ENCODE measurements around the gene FPR2. TPM values are rescaled to one million over a fixed set of nuclear protein-coding genes. Genes with fewer than 3 reads are reported as not detected.
"Not testable (repeated sequence)": the region's sequence is repeated elsewhere in the genome, so short reads cannot be mapped to it uniquely, and the experiment has no call there.

FPR2 gene
- total RNA-seq, 2 experiments from 2014 or later, result not detected

DNA sequence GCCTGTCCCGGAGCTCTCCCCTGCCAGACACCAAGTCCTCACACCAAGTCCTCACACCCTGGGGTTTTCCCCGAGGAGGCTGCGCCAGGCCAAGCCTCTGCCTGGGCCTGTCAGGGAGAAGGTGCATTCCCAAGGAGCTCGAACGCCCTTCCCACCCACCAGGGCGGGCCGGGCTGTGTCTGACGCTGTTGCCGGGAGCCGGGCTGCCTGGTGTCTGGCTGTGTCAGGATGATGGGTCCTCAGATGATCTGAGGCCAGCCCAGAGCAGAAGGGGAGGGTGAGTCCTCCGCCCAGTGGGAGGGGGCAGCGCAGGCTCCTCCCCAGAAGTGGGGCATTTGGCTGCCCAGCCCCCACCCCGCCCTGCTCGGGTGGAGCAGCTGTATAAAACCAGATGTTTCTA, 34.9 kb upstream of the FPR2 start:
- ChIA-PET CTCF (no interaction called here), POLR2A (no interaction called here)
- ATAC-seq, result no peak
- H3K9me3 Mint-ChIP-seq (ENCODE audit: low read depth), result peaks cover 5% of the 10 kb centered on the region
- no peak overlapping the region for H3K27ac Mint-ChIP-seq
- H3K27me3 Mint-ChIP-seq, result peaks cover 38% of the 10 kb centered on the region
- no peak overlapping the region for H3K4me3 Mint-ChIP-seq
- H3K36me3 Mint-ChIP-seq (ENCODE audit: low read depth), result peaks cover 2% of the 10 kb centered on the region
- intact Hi-C loops (cut with DNase I, micrococcal nuclease), result no loop called here
- H3K4me1 Mint-ChIP-seq, result no peaks in the 10 kb centered on the region
- no peak for DNase-seq

DNA sequence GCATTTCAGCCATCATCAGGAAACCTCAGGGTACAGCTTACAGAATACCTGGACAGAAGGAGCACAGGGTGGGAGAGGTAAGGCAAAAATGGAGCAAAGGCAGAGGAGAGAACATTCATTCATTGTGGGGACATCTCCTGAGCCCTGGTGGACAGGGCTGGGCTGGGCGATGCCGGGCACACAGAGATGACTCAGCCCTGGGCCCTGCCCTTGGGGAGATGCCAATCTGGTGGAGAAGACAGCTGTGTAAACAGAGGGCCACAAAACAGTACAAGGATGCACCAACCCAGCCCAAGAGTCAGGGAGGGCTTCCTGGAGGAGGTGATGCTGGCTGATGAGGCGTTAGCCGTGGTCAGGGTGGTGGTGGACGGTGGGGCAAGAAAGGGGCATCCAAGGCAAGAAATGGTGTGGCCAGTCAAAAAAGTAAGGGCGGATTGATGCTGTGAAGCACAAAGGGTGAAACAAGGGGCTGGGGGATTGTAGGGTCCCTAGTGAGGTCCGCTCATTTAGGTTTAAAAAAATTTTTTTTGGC, 33.6 kb upstream of the FPR2 start:
- H3K27me3 Mint-ChIP-seq, result peaks cover 36% of the 10 kb centered on the region
- H3K4me1 Mint-ChIP-seq, result no peaks in the 10 kb centered on the region
- CTCF ChIA-PET, result interaction anchor here (1.2 kb wide), 1 partner anchor 70 kb away, joined by 3 read pairs; no protein-coding TSS in a partner anchor
- H3K4me3 Mint-ChIP-seq, result no peak overlapping the region
- DNase-seq, result no peak
- H3K9me3 Mint-ChIP-seq (ENCODE audit: low read depth), result peaks cover 5% of the 10 kb centered on the region
- H3K36me3 Mint-ChIP-seq (ENCODE audit: low read depth), result peaks cover 2% of the 10 kb centered on the region
- H3K27ac Mint-ChIP-seq, result no peak overlapping the region
- POLR2A ChIA-PET, result no interaction called here
- intact Hi-C loops (cut with DNase I, micrococcal nuclease), result no loop called here
- ATAC-seq, result no peak

DNA sequence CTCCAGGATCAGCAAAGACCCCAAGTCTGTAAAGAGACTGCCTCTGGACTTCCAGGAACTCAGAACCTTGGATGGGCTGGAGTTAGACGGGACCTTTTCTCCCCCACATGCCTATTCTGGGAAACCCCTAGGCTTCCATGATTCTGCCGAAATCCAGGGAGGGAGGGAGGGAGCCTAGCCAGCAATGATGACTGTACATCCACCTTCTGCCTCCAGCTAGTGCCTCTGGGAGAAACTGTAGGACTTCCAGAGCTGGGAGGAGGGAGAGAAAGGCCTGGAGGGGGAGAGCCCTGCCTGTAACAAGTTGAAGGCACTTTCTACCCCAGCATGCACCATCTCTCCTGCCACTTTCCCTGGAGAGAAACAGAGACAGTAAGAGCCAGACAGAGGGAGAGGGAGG, 31.2 kb upstream of the FPR2 start:
- Mint-ChIP-seq H3K9me3 (ENCODE audit: low read depth) (peaks cover 5% of the 10 kb centered on the region), H3K4me3 (no peak overlapping the region), H3K27me3 (peaks cover 24% of the 10 kb centered on the region), H3K27ac (no peak overlapping the region), H3K36me3 (ENCODE audit: low read depth) (peaks cover 2% of the 10 kb centered on the region), H3K4me1 (no peaks in the 10 kb centered on the region)
- no peak for ATAC-seq
- intact Hi-C loops (cut with DNase I, micrococcal nuclease), result no loop called here
- no peak for DNase-seq
- POLR2A ChIA-PET, result no interaction called here
- CTCF ChIA-PET, result interaction anchor here (0.7 kb wide), 1 partner anchor 70 kb away, joined by 3 read pairs; no protein-coding TSS in a partner anchor

DNA sequence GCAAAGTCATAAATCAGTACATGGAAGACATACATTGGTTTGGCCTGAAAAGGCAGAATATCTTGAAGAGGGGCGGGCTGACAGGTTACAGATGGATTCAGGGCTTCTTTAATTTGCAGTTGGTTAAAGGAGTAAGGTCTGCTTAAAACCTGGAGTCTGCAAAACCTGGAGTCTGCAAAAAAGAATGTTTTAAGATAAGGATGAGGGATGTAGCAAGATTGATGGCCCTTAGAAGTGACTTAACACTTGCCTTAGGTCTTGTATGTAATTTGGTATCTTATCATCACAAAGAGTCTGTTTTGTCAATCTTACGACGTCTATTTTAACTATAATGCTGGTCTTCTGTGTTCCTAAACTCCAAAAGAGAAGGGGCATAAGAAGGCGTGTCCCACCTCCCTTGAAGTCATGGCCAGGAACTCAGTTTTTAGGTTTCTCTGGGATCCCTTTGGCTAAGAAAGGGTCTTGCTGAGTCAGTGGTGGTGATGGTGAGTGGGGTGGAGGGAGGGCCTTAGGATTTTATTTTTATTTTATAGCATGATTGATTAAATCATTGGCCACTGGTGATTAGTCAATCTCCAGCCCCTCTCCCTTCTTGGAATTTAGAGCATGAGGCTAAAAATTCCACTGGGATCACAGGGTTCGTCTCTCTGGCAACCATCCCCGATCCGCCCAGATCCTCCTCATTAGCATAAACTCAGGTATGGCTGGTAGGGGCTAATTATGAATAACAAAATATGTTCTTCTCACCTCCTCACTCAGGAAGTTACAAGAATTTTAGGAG, 27.0 kb upstream of the FPR2 start:
- H3K9me3 Mint-ChIP-seq (ENCODE audit: low read depth), result peaks cover 5% of the 10 kb centered on the region
- no peak overlapping the region for H3K27ac Mint-ChIP-seq
- peaks cover 14% of the 10 kb centered on the region for H3K27me3 Mint-ChIP-seq
- intact Hi-C loops (cut with DNase I, micrococcal nuclease), result no loop called here
- no peak for DNase-seq
- POLR2A ChIA-PET, result no interaction called here
- CTCF ChIA-PET, result no interaction called here
- ATAC-seq, result no peak
- H3K4me1 Mint-ChIP-seq, result no peaks in the 10 kb centered on the region
- H3K36me3 Mint-ChIP-seq (ENCODE audit: low read depth), result peaks cover 2% of the 10 kb centered on the region
- no peak overlapping the region for H3K4me3 Mint-ChIP-seq

DNA sequence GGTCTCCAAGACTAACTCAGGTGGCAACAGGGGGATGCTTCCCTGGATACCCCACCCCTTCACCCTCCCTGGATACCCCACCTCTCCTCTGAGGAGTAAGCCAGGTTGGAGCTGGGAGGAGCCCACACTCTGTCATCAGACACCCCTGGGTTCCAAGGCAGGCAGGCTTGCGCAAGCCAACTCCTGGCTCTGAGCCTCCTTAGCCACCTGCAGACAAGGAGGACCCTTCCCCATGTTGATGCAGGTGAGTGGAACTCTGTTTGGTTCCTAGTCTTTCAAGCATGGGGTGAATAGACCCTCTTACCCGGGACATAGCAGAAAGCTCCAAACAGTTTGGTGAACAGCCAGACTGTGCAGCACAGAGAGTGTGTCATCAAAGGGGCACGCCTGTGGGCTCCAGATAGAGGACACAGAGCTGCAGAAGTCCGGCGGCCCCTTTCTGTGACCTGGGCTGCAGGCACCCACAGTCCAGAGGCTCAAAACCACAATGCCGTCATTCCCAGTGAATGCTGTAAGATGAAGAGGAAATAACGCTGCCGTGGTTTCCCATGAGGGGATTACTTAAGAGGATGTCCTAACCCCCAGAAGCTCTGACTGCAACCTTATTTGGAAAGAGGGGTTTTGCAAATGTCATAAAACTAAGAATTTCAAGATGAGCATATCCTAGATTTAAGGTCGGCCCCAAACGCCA, 25.1 kb upstream of the FPR2 start:
- intact Hi-C loops (cut with DNase I, micrococcal nuclease), result no loop called here

DNA sequence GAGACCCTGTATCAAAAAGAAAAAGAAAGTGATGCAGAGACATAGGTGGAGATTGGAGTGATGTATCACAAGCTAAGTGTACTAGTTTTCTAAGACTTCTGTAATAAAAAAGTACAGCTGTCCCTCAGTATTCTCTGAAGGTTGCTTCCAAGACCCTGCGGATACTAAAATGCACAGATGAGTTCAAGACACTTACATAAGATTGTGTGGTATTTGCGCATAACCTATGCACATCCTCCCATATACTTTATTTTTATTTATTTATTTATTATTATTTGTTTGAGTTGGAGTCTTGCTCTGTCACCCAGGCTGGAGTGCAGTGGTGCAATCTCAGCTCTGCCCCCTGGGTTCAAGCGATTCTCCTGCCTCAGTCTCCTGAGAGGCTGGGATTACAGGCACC, 23.6 kb upstream of the FPR2 start:
- H3K4me3 Mint-ChIP-seq, result no peak overlapping the region
- H3K36me3 Mint-ChIP-seq (ENCODE audit: low read depth), result no peaks in the 10 kb centered on the region
- POLR2A ChIA-PET, result no interaction called here
- H3K4me1 Mint-ChIP-seq, result no peaks in the 10 kb centered on the region
- DNase-seq (no peak), ATAC-seq (no peak)
- H3K27ac Mint-ChIP-seq, result no peak overlapping the region
- no peaks in the 10 kb centered on the region for H3K9me3 Mint-ChIP-seq (ENCODE audit: low read depth)
- H3K27me3 Mint-ChIP-seq, result peaks cover 14% of the 10 kb centered on the region
- intact Hi-C loops (cut with DNase I, micrococcal nuclease), result no loop called here
- CTCF ChIA-PET, result interaction anchor here (1.3 kb wide), 1 partner anchor 43 kb away, joined by 3 read pairs; no protein-coding TSS in a partner anchor

More for the DNA sequence above, 25.1 kb upstream of the FPR2 start:
- peaks cover 17% of the 10 kb centered on the region for H3K27me3 Mint-ChIP-seq
- no peak for DNase-seq
- H3K36me3 Mint-ChIP-seq (ENCODE audit: low read depth), result no peaks in the 10 kb centered on the region
- POLR2A ChIA-PET, result no interaction called here
- CTCF ChIA-PET, result no interaction called here
- H3K4me1 Mint-ChIP-seq, result no peaks in the 10 kb centered on the region
- no peak overlapping the region for H3K4me3 Mint-ChIP-seq
- peaks cover under 1% of the 10 kb centered on the region for H3K9me3 Mint-ChIP-seq (ENCODE audit: low read depth)
- no peak for ATAC-seq
- no peak overlapping the region for H3K27ac Mint-ChIP-seq

DNA sequence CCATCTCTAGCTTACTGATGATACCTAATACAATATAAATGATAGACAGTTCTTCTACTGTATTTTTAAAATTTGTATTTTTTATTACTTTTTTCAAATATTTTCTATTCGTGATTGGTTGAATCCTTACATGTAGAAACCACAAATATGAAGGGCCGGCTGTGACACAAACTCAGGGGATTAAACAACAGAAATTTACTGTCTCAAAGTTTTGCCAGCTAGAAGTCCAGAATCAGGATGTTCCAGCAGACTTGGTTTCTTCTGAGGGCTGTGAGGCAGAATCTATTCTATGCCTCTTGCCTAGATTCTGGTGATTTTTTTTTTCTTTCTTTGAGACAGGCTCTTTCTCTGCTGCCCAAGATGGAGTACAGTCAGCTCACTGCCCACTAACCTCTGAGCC, 23.1 kb upstream of the FPR2 start:
- CTCF ChIA-PET, result interaction anchor here (0.6 to 1.3 kb wide), 3 partner anchors 43 to 954 kb away, joined by 3 read pairs; no protein-coding TSS in a partner anchor
- no peaks in the 10 kb centered on the region for H3K9me3 Mint-ChIP-seq (ENCODE audit: low read depth)
- POLR2A ChIA-PET, result no interaction called here
- H3K4me3 Mint-ChIP-seq, result no peak overlapping the region
- intact Hi-C loops (cut with DNase I, micrococcal nuclease), result no loop called here
- H3K27ac Mint-ChIP-seq, result no peak overlapping the region
- H3K27me3 Mint-ChIP-seq, result peaks cover 14% of the 10 kb centered on the region
- H3K36me3 Mint-ChIP-seq (ENCODE audit: low read depth), result no peaks in the 10 kb centered on the region
- DNase-seq (no peak), ATAC-seq (no peak)
- no peaks in the 10 kb centered on the region for H3K4me1 Mint-ChIP-seq

DNA sequence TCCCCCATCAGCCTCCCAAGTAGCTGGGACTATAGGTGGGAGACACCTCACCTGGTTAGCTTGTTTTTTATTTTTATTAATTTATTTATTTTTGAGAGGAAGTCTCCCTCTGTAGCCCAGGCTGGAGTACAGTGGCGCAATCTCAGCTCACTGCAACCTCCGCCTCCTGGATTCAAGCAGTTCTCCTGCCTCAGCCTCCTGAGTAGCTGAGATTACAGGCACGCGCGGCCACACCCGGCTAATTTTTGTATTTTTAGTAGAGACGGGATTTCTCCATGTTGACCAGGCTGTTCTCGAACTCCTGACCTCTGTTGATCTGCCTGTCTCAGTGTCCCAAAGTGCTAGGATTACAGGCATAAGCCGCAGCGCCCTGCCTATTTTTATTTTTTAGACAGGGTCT, 22.5 kb upstream of the FPR2 start:
- peaks cover 13% of the 10 kb centered on the region for H3K27me3 Mint-ChIP-seq
- H3K4me1 Mint-ChIP-seq; H3K4me3 Mint-ChIP-seq; POLR2A ChIA-PET; DNase-seq; intact Hi-C loops (cut with DNase I, micrococcal nuclease); H3K9me3 Mint-ChIP-seq (ENCODE audit: low read depth); H3K27ac Mint-ChIP-seq; ATAC-seq; H3K36me3 Mint-ChIP-seq (ENCODE audit: low read depth): not testable (repeated sequence)
- CTCF ChIA-PET, result interaction anchor here (0.6 to 1.3 kb wide), 2 partner anchors 42 to 266 kb away, joined by 3 read pairs; no protein-coding TSS in a partner anchor

DNA sequence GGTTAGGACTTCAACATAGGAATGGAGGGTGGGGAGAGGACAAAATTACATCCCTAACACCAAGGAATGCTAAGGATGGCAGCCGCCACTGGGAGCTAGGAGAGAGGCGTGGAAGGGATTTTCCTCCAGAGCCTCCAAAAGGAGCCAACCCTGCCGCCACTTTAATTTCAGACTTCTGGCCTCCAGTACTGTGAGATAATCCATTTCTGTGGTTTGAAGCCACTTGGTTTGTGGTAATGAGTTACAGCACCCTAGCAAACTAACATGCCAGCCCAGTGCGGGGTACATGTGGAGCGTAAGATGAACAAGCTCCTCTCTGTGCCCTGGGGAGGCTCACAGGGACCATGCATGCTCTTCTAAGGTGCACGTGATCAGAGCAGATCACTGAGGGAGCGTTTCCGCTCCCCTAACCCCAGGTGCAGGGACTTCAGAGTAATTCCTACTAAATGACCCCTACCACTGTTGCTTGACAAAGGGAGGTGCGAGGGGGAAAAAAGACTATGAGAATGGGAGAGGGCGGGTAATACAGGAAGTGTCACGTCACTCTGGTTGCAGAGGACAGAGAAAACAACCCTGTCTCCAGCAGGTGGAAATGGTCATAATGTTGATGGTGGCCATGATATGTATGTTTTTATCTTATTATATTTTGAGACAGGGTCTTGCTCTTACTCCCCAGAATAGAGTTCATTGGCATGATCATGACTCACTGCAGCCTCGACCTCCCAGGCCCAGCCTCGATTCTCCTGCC, 21.3 kb upstream of the FPR2 start:
- ATAC-seq, result no peak
- CTCF ChIA-PET, result interaction anchor here (0.5 to 0.8 kb wide), 3 partner anchors 78 to 311 kb away, joined by 3 to 4 read pairs (median 3); no protein-coding TSS in a partner anchor

DNA sequence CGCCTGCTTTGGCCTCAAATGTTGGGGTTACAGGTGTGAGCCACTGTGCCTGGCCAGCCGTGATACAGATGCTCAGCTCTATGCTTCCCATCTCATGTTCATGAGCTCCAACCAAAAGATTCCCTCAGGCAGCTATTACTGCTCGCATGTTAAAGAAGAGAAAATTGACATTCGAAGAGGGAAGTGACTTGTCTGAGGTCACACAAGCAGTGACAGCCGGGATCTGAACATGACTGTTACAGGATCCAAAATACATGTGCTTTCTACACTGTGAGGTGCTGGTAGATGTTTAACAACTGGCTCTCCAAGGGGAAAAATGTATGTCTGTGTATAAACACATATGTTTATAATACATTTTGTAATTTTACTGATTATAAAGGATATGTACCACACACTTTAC, 20.6 kb upstream of the FPR2 start:
- H3K4me3 Mint-ChIP-seq, result no peak overlapping the region
- no peak overlapping the region for H3K27ac Mint-ChIP-seq
- no peaks in the 10 kb centered on the region for H3K9me3 Mint-ChIP-seq (ENCODE audit: low read depth)
- no peaks in the 10 kb centered on the region for H3K4me1 Mint-ChIP-seq
- peaks cover 12% of the 10 kb centered on the region for H3K27me3 Mint-ChIP-seq
- H3K36me3 Mint-ChIP-seq (ENCODE audit: low read depth), result no peaks in the 10 kb centered on the region
- ATAC-seq (no peak), DNase-seq (no peak)
- ChIA-PET CTCF (interaction anchor here (0.7 to 0.8 kb wide), 2 partner anchors 79 to 96 kb away, joined by 3 to 4 read pairs; no protein-coding TSS in a partner anchor), POLR2A (no interaction called here)
- intact Hi-C loops (cut with DNase I, micrococcal nuclease), result no loop called here

More for the DNA sequence above, 21.3 kb upstream of the FPR2 start:
- Mint-ChIP-seq H3K9me3 (ENCODE audit: low read depth) (no peaks in the 10 kb centered on the region), H3K27me3 (peaks cover 12% of the 10 kb centered on the region), H3K4me3 (no peak overlapping the region), H3K27ac (no peak overlapping the region), H3K36me3 (ENCODE audit: low read depth) (no peaks in the 10 kb centered on the region), H3K4me1 (no peaks in the 10 kb centered on the region)
- POLR2A ChIA-PET, result no interaction called here
- DNase-seq, result no peak
- intact Hi-C loops (cut with DNase I, micrococcal nuclease), result no loop called here

DNA sequence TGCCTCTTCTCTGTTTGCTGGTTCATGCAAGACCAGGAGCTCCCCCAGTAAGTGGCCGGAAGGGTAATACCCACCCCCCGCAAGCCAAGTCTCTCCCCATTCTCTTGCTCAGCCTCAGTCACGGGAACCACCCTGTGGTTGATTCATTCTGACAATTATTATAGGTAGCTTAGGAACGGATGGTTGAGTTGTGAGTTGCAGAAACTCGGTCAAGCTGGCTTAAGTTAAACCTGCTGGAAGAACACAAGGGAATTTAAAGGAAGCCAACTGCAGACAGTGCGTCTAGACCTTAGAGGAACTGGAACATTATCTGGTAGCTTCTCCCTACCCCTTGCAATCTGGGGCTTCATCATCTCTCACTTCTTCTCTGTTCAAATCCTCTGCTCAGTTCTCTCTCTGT, 18.2 kb upstream of the FPR2 start:
- ChIA-PET CTCF (no interaction called here), POLR2A (no interaction called here)
- no peak overlapping the region for H3K4me3 Mint-ChIP-seq
- H3K36me3 Mint-ChIP-seq (ENCODE audit: low read depth), result no peaks in the 10 kb centered on the region
- intact Hi-C loops (cut with DNase I, micrococcal nuclease), result no loop called here
- H3K27ac Mint-ChIP-seq, result no peak overlapping the region
- H3K9me3 Mint-ChIP-seq (ENCODE audit: low read depth), result no peaks in the 10 kb centered on the region
- H3K4me1 Mint-ChIP-seq, result no peaks in the 10 kb centered on the region
- H3K27me3 Mint-ChIP-seq, result peaks cover 2% of the 10 kb centered on the region
- DNase-seq, result no peak
- ATAC-seq, result no peak

All from activated CD4-positive, alpha-beta T cell treated with anti-CD3 and anti-CD28 coated beads for 36 hours (primary cell).